ENCODE results near the gene LRG1. TPM values are rescaled to one million over a fixed set of nuclear protein-coding genes. Genes with fewer than 3 reads are reported as not detected.

LRG1 gene
- polyA plus RNA-seq, 1 donor from 2014 or later, result not detected

DNA sequence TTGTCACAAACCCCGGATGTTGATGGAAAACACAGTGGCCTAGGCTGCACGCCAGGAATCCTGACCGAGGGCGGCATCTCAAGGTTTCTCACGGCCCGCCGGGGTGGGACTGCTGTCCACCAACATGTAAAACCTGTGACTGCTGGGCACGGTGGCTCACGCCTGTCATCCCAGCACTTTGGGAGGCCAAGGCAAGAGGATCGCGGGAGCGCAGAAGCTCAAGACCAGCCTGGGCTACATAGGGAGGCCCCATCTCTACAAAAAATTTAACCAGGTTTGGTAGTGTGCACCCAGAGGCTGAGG lies 32.7 kb downstream of the LRG1 start:
- Histone ChIP-seq H2AFZ (ENCODE audit: low read depth, low read length) (no peak overlapping the region), H4K20me1 (ENCODE audit: insufficient read depth) (no peaks in the 10 kb centered on the region), H3K36me3 (ENCODE audit: insufficient read depth, low read length) (no peaks in the 10 kb centered on the region), H3K27me3 (ENCODE audit: insufficient read depth, low read depth, low read length) (no peaks in the 10 kb centered on the region), H3K9me3 (ENCODE audit: low read length) (no peaks in the 10 kb centered on the region), H3K27ac (ENCODE audit: low read length) (no peak overlapping the region), H3K4me3 (ENCODE audit: low read length) (no peak overlapping the region), H3K9ac (ENCODE audit: low read length) (no peak overlapping the region), H3K79me2 (replicated peaks; ENCODE audit: insufficient read depth, low read length) (no peaks in the 10 kb centered on the region), H3F3A (ENCODE audit: insufficient read depth, low read length, poor library complexity, severe bottlenecking) (no peaks in the 10 kb centered on the region), H3K9me2 (ENCODE audit: insufficient read depth, low read length) (no peaks in the 10 kb centered on the region), H3K4me2 (ENCODE audit: low read length) (no peak overlapping the region)
- TF ChIP-seq TAF1 (IDR thresholded peaks at IDR 0.05; ENCODE audit: low read depth), result no peak
- TF ChIP-seq, protein P1, sequence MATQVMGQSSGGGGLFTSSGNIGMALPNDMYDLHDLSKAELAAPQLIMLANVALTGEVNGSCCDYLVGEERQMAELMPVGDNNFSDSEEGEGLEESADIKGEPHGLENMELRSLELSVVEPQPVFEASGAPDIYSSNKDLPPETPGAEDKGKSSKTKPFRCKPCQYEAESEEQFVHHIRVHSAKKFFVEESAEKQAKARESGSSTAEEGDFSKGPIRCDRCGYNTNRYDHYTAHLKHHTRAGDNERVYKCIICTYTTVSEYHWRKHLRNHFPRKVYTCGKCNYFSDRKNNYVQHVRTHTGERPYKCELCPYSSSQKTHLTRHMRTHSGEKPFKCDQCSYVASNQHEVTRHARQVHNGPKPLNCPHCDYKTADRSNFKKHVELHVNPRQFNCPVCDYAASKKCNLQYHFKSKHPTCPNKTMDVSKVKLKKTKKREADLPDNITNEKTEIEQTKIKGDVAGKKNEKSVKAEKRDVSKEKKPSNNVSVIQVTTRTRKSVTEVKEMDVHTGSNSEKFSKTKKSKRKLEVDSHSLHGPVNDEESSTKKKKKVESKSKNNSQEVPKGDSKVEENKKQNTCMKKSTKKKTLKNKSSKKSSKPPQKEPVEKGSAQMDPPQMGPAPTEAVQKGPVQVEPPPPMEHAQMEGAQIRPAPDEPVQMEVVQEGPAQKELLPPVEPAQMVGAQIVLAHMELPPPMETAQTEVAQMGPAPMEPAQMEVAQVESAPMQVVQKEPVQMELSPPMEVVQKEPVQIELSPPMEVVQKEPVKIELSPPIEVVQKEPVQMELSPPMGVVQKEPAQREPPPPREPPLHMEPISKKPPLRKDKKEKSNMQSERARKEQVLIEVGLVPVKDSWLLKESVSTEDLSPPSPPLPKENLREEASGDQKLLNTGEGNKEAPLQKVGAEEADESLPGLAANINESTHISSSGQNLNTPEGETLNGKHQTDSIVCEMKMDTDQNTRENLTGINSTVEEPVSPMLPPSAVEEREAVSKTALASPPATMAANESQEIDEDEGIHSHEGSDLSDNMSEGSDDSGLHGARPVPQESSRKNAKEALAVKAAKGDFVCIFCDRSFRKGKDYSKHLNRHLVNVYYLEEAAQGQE (IDR thresholded peaks at IDR 0.05; ENCODE audit: borderline replicate concordance), result no peak
- TF ChIP-seq CTCF (IDR thresholded peaks at IDR 0.05; ENCODE audit: poor library complexity, severe bottlenecking), result no peak
- TF ChIP-seq MXI1 (conservative IDR thresholded peaks at IDR 0.05; ENCODE audit: poor library complexity, severe bottlenecking), result no peak
- no peak for TF ChIP-seq POLR2AphosphoS5 (IDR thresholded peaks at IDR 0.05)
- TF ChIP-seq EZH2 (IDR thresholded peaks at IDR 0.05; ENCODE audit: borderline replicate concordance, insufficient read depth, low read length, poor library complexity, severe bottlenecking), result no peak
- TF ChIP-seq EP300 (conservative IDR thresholded peaks at IDR 0.05; ENCODE audit: poor library complexity, severe bottlenecking), result no peak
- no peak for TF ChIP-seq SMC3 (conservative IDR thresholded peaks at IDR 0.05; ENCODE audit: poor library complexity)
- no peak for TF ChIP-seq RAD21 (conservative IDR thresholded peaks at IDR 0.05)

DNA sequence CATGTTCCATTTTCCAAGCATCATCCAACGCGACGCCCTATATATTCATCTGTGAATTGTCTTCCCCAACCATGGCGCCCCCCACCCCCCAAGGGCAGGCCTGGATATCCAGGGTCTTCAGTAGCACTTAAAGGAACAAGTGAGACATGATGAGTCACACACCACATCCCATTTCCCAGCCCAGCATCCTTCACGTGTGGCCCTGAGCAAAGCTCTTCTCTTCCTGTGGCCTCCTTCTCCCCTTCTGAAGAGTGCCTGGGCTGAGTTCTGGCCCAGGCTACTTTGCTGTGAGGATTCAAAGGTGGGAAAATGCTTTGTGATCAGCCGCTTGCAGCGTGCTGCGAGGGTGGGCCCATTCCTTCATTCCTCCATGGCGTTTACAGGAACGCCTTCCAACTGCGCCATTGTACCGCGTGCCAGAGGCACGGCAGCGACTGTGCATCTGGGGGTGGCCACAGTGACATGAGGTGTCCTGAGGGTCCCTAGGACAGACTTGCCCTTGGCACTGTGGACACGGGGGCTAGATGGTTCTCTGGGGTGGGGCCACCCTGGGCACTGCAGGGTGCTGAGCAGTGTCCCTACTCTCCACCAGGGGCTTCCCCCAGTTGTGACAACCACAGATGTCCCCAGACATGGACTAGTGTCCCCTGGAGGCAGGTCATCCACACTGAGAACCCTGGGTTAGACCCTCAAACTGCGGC lies 33.2 kb downstream of the LRG1 start:
- no peaks in the 10 kb centered on the region for H3K36me3 ChIP-seq (ENCODE audit: insufficient read depth, low read length)
- H3K27ac ChIP-seq (ENCODE audit: low read length), result no peak overlapping the region

More for the DNA sequence above, 33.2 kb downstream of the LRG1 start:
- Histone ChIP-seq H3K79me2 (replicated peaks; ENCODE audit: insufficient read depth, low read length) (no peaks in the 10 kb centered on the region), H3K9ac (ENCODE audit: low read length) (no peak overlapping the region), H2AFZ (ENCODE audit: low read depth, low read length) (no peak overlapping the region), H3K9me3 (ENCODE audit: low read length) (no peaks in the 10 kb centered on the region), H3K4me2 (ENCODE audit: low read length) (no peak overlapping the region), H3K4me3 (ENCODE audit: low read length) (no peak overlapping the region), H4K20me1 (ENCODE audit: insufficient read depth) (no peaks in the 10 kb centered on the region), H3K27me3 (ENCODE audit: insufficient read depth, low read depth, low read length) (no peaks in the 10 kb centered on the region), H3F3A (ENCODE audit: insufficient read depth, low read length, poor library complexity, severe bottlenecking) (no peaks in the 10 kb centered on the region), H3K9me2 (ENCODE audit: insufficient read depth, low read length) (no peaks in the 10 kb centered on the region)
- TF ChIP-seq, protein P1 (IDR thresholded peaks at IDR 0.05; ENCODE audit: borderline replicate concordance), result no peak
- TF ChIP-seq MXI1 (conservative IDR thresholded peaks at IDR 0.05; ENCODE audit: poor library complexity, severe bottlenecking), result no peak
- TF ChIP-seq EP300 (conservative IDR thresholded peaks at IDR 0.05; ENCODE audit: poor library complexity, severe bottlenecking), result no peak
- TF ChIP-seq CTCF (IDR thresholded peaks at IDR 0.05; ENCODE audit: poor library complexity, severe bottlenecking), result no peak
- no peak for TF ChIP-seq SMC3 (conservative IDR thresholded peaks at IDR 0.05; ENCODE audit: poor library complexity)
- no peak for TF ChIP-seq TAF1 (IDR thresholded peaks at IDR 0.05; ENCODE audit: low read depth)
- TF ChIP-seq EZH2 (IDR thresholded peaks at IDR 0.05; ENCODE audit: borderline replicate concordance, insufficient read depth, low read length, poor library complexity, severe bottlenecking), result no peak
- no peak for TF ChIP-seq POLR2AphosphoS5 (IDR thresholded peaks at IDR 0.05)
- no peak for TF ChIP-seq RAD21 (conservative IDR thresholded peaks at IDR 0.05)

Measured in neural cell (in vitro differentiated cells).